GM12892 (cell line): ENCODE measurements around the gene ALPK1.

Experiments
- POLR2A ChIP-seq: IDR thresholded peaks from 2 replicates; pipeline ENCODE4 v1.6.1; 2011; ENCODE audit warnings: low read depth, low read length, control low read depth
- POLR2AphosphoS5 ChIP-seq: IDR thresholded peaks from 2 replicates; pipeline ENCODE4 v1.6.1; 2011; ENCODE audit warnings: low read depth, low read length, control low read depth

DNA sequence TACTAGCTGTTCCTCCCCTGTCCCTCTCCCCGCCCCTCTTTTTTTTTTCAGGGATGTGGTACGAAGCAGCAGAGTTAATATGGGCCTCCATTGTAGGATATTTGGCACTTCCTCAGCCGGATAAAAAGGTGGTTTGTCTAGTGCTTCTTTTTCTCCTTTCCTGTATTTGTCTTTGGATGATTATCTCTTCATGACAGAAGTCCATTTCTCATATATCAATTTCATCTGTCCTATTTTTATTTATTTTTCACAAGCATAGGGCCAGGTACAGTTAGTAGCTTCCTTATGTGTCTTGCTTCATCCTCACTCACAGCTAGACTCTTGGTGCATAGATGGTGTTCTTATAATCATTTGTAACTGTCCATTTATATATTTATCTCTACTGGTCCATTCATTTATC, 129.2 kb downstream of the ALPK1 start:
- no peak for TF ChIP-seq POLR2A
- TF ChIP-seq POLR2AphosphoS5: no peak
